ENCODE measurements around the gene LEMD3. TPM values are rescaled to one million over a fixed set of nuclear protein-coding genes. Genes with fewer than 3 reads are reported as not detected.

LEMD3 gene
- total and polyA plus RNA-seq, 2 of the 8 experiments (the other 6 are each of a cell fraction or from before 2014, with no cell fraction given), result 5.8 to 33.2 TPM

DNA sequence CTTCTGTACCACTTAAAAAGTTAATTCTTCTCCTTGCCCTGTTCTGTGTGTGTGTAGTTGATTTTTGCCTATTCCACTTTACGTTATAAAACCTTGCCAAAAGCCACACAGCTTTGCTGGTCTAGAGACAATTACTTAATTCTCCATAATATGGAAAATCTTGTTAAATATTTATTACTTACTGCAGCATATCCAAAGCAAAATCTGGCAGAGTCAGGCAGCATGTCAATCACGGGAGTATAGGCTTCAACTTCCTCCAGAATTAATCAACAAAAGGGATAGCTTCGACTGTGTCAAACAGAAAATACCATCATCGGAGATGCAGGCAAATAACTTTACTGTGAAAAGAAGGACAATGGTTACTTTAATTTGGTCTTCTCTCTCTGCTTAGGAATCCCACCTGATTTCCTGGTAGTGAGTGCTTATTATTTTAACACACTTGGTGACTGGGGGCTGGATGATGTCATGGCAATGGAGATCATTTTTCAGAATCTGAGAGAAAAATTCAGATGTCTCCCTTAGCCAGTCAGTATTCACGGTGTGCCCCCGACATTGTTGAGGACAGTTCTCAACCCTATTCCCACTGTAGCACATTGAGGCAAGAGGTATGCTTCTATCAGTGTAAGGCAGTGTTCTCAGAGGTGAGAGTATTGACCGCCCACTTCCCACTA, 105.4 kb downstream of the LEMD3 start (continued):
- TF ChIP-seq TEAD4 (IDR thresholded peaks at IDR 0.05; ENCODE audit: low read depth, low read length), result no peak

All from H1 (cell line).